ENCODE data around the gene HEYL. TPM values are rescaled to one million over a fixed set of nuclear protein-coding genes. Genes with fewer than 3 reads are reported as not detected.

Gene HEYL
- total and polyA plus RNA-seq, 9 donors = 1.8 to 27.2 (median 11.3) TPM

- Histone ChIP-seq H3K4me1 (ENCODE audit: insufficient read depth) (no peaks in the 10 kb centered on the region), H3K9me3 (no peaks in the 10 kb centered on the region), H3K4me3 (peak overlapping the region; percentile 22), H3K27me3 (no peaks in the 10 kb centered on the region), H3K27ac (no peak overlapping the region), H3K36me3 (no peaks in the 10 kb centered on the region)
- WGBS, 3 donors = 56 to 70% (median 58%) methylated on average over 3 of the region's 3 CpGs
- no peak for TF ChIP-seq EP300 (IDR thresholded peaks at IDR 0.05)
- no peak for TF ChIP-seq POLR2A (IDR thresholded peaks at IDR 0.05)
- no peak for TF ChIP-seq CTCF (IDR thresholded peaks at IDR 0.05)
- DNase-seq = no peak
- intact Hi-C loops (cut with DNase I) = no loop called here
These were observed 6.0 kb downstream of the HEYL start for GRCh38 chr1:39633422-39633821.

- no peaks in the 10 kb centered on the region for H3K36me3 ChIP-seq
- H3K27ac ChIP-seq = no peak overlapping the region
- 3 to 24% (median 6%) methylated on average over 6 to 61 of the region's 61 CpGs for WGBS, 3 donors
- H3K4me1 ChIP-seq (ENCODE audit: insufficient read depth) = no peaks in the 10 kb centered on the region
- intact Hi-C loops (cut with DNase I) = no loop called here
- TF ChIP-seq CTCF (IDR thresholded peaks at IDR 0.05) (no peak), POLR2A (IDR thresholded peaks at IDR 0.05) (no peak), EP300 (IDR thresholded peaks at IDR 0.05) (no peak)
- peak overlapping the region; percentile 22 for H3K4me3 ChIP-seq
- no peaks in the 10 kb centered on the region for H3K27me3 ChIP-seq
- peak; percentile 72 to 89 (median 76) for DNase-seq
- H3K9me3 ChIP-seq = no peaks in the 10 kb centered on the region
These were observed 6.6 kb downstream of the HEYL start for GRCh38 chr1:39632682-39633417.

- peak overlapping the region; percentile 22 for H3K4me3 ChIP-seq
- intact Hi-C loops (cut with DNase I) = no loop called here
- TF ChIP-seq EP300 (IDR thresholded peaks at IDR 0.05) (no peak), CTCF (IDR thresholded peaks at IDR 0.05) (no peak), POLR2A (IDR thresholded peaks at IDR 0.05) (no peak)
- no peak overlapping the region for H3K27ac ChIP-seq
- no peak for DNase-seq
- no peaks in the 10 kb centered on the region for H3K36me3 ChIP-seq
- H3K27me3 ChIP-seq = no peaks in the 10 kb centered on the region
- 56 to 65% (median 59%) methylated on average over 5 of the region's 5 CpGs for WGBS, 3 donors
- no peaks in the 10 kb centered on the region for H3K4me1 ChIP-seq (ENCODE audit: insufficient read depth)
- no peaks in the 10 kb centered on the region for H3K9me3 ChIP-seq
These were observed 7.1 kb downstream of the HEYL start for GRCh38 chr1:39632323-39632681.

GRCh38 chr1:39631361-39632322, 7.8 kb downstream of the HEYL start:
- no peaks in the 10 kb centered on the region for H3K36me3 ChIP-seq
- no peak for DNase-seq
- no peak overlapping the region for H3K27ac ChIP-seq
- intact Hi-C loops (cut with DNase I) = no loop called here
- no peak for TF ChIP-seq POLR2A (IDR thresholded peaks at IDR 0.05)
- no peak for TF ChIP-seq EP300 (IDR thresholded peaks at IDR 0.05)
- no peak for TF ChIP-seq CTCF (IDR thresholded peaks at IDR 0.05)
- H3K4me3 ChIP-seq = no peak overlapping the region
- H3K4me1 ChIP-seq (ENCODE audit: insufficient read depth) = no peaks in the 10 kb centered on the region
- WGBS, 3 donors = 73 to 81% (median 74%) methylated on average over 16 of the region's 16 CpGs
- no peaks in the 10 kb centered on the region for H3K27me3 ChIP-seq
- H3K9me3 ChIP-seq = no peaks in the 10 kb centered on the region
